Fibroblast of the aortic adventitia (primary cell): ENCODE results near the gene AKNA. TPM values are rescaled to one million over a fixed set of nuclear protein-coding genes. Genes with fewer than 3 reads are reported as not detected.
"Not testable (repeated sequence)": the region's sequence is repeated elsewhere in the genome, so short reads cannot be mapped to it uniquely, and the experiment has no call there.

Experiments
- DNase-seq: peaks from one replicate; pipeline ENCODE4 v3.0.0-alpha.2; 2010; ENCODE audit warnings: low read depth
- H3K4me3 ChIP-seq: 2 replicates; pipeline ENCODE4 v1.5.1; 2011; ENCODE audit warnings: low read depth, mild to moderate bottlenecking, control low read depth, low read length, moderate library complexity
- CTCF ChIP-seq: IDR thresholded peaks from 2 replicates; pipeline ENCODE4 v1.5.1; 2011; ENCODE audit warnings: mild to moderate bottlenecking, low read length, control low read depth, inconsistent platforms; ENCODE audit not compliant: insufficient read depth
- total RNA-seq: library from RNA; depleted of rRNA; stranded (reverse); fragments of >200 nt; gene quantifications from 2 replicates; pipeline ENCODE4 v1.2.3, GENCODE V29; 2012; ENCODE audit warnings: low replicate concordance

AKNA gene
- total RNA-seq, 1 donor, result 22.3 TPM

- no peak for TF ChIP-seq CTCF
- no peak for DNase-seq
- H3K4me3 ChIP-seq, result no peak overlapping the region
These were observed 52.0 kb downstream of the AKNA start for GRCh38 chr9:114335745-114336144.

- no peak overlapping the region for H3K4me3 ChIP-seq
- no peak for TF ChIP-seq CTCF
- DNase-seq, result no peak
These were observed 53.3 kb downstream of the AKNA start for GRCh38 chr9:114334490-114334889.

GRCh38 chr9:114333718-114334117 is 54.1 kb downstream of the AKNA start:
- not testable (repeated sequence) for DNase-seq, H3K4me3 ChIP-seq

- H3K4me3 ChIP-seq, DNase-seq: not testable (repeated sequence)
These were observed 55.2 kb downstream of the AKNA start for GRCh38 chr9:114332474-114333040.

GRCh38 chr9:114331229-114332195 is 56.3 kb downstream of the AKNA start:
- DNase-seq, H3K4me3 ChIP-seq: not testable (repeated sequence)

- DNase-seq, result no peak
- no peak for TF ChIP-seq CTCF
- no peak overlapping the region for H3K4me3 ChIP-seq
These were observed 57.1 kb downstream of the AKNA start for GRCh38 chr9:114330636-114331035.

GRCh38 chr9:114329625-114330022 is 58.2 kb downstream of the AKNA start, which contains the start of gene ORM2:
Gene ORM2 (plus strand): TSS chr9:114329869. CDS start chr9:114329905, 36 bp downstream.
- not testable (repeated sequence) for DNase-seq, H3K4me3 ChIP-seq

- DNase-seq, H3K4me3 ChIP-seq: not testable (repeated sequence)
These were observed 58.7 kb downstream of the AKNA start for GRCh38 chr9:114328937-114329624.

GRCh38 chr9:114328357-114328820 is 59.4 kb downstream of the AKNA start:
- not testable (repeated sequence) for H3K4me3 ChIP-seq, DNase-seq

- H3K4me3 ChIP-seq, result no peak overlapping the region
- TF ChIP-seq CTCF, result no peak
- no peak for DNase-seq
These were observed 60.0 kb downstream of the AKNA start for GRCh38 chr9:114327749-114328148.

GRCh38 chr9:114325684-114326254 is 62.0 kb downstream of the AKNA start:
- not testable (repeated sequence) for H3K4me3 ChIP-seq, DNase-seq

GRCh38 chr9:114324965-114325364 is 62.8 kb downstream of the AKNA start:
- DNase-seq, H3K4me3 ChIP-seq: not testable (repeated sequence)
